Adrenal gland (tissue), 12 donors: Measurements from ENCODE around the gene ANK2. TPM values are rescaled to one million over a fixed set of nuclear protein-coding genes. Genes with fewer than 3 reads are reported as not detected.

Experiments
- DNase-seq, 7 donors: peaks; one replicate each; pipeline ENCODE4 v3.0.0-alpha.2; 2019 to 2020
- H3K27ac ChIP-seq, 5 donors: fragments of 200-600 bp; sonication (generic) in 4 of 5; 1 replicate in 3 of 5; 2 replicates in 2 of 5; pipeline versions ENCODE4 v1.5.1 to v1.8.0; 2016 to 2020; ENCODE audit warnings: mild to moderate bottlenecking in 1 of 5
- H3K27me3 ChIP-seq: fragments of 200-600 bp; 2 replicates; pipeline ENCODE4 v1.8.0; 2021
- H3K36me3 ChIP-seq, 2 donors: fragments of 200-600 bp; replicated peaks in 1 of 2; 1 replicate in 1 of 2; 2 replicates in 1 of 2; pipeline versions ENCODE4 v1.5.1 to v1.8.0; 2018 to 2022
- H3K4me1 ChIP-seq, 2 donors: fragments of 200-600 bp; replicated peaks in 1 of 2; 1 replicate in 1 of 2; 2 replicates in 1 of 2; pipeline versions ENCODE4 v1.5.1 to v1.8.0; 2018 to 2021
- H3K4me3 ChIP-seq, 4 donors: fragments of 200-600 bp; sonication (generic) in 3 of 4; one replicate each; pipeline ENCODE4 v1.5.1; 2016 to 2018
- H3K9me3 ChIP-seq, 3 donors: fragments of 200-600 bp; sonication (generic) in 1 of 3; replicated peaks in 1 of 3; 1 replicate in 2 of 3; 2 replicates in 1 of 3; pipeline versions ENCODE4 v1.5.1 to v1.8.0; 2016 to 2021
- CTCF ChIP-seq, 6 experiments: fragments of 450-650 bp in 4 of 6; fragments of 200-600 bp in 2 of 6; sonication (generic) in 1 of 6; IDR thresholded peaks; 1 replicate in 5 of 6; 2 replicates in 1 of 6; pipeline versions ENCODE4 v1.5.1 to v1.8.0; 2016 to 2021; ENCODE audit warnings: antibody characterized with exemption in 6 of 6, mild to moderate bottlenecking in 2 of 6, moderate library complexity in 1 of 6
- POLR2A ChIP-seq, 2 donors: fragments of 450-650 bp; IDR thresholded peaks; one replicate each; pipeline ENCODE4 v1.6.1; 2017; ENCODE audit warnings: antibody characterized with exemption in 2 of 2, mild to moderate bottlenecking in 2 of 2, moderate library complexity in 1 of 2
- WGBS, 4 donors: extraction: QIAGEN DNeasy Blood & Tissue Kit in 2 of 4; methylation state at CpG; one replicate each; pipeline versions ENCODE4 v1.1.5 to v1.1.7; 2013 to 2017; 5-methylcytosine and 5-hydroxymethylcytosine counted together
- intact Hi-C, 2 donors: fragments of 100-400 bp; cut with DNase I; formaldehyde crosslinking; loops; one replicate each; pipeline versions ENCODE4 v1.14.1 to v1.15.0; 2022 to 2023
- polyA plus RNA-seq, 3 donors: library from polyadenylated mRNA; stranded (reverse); fragments of 200-250 nt in 2 of 3; fragments of 350-450 nt in 1 of 3; fragmentation: Illumina TruSeq in 1 of 3; extraction: RNeasy Lipid Tissue Mini Kit (QIAGEN cat#74804) in 1 of 3; gene quantifications; one replicate each; pipeline ENCODE4 v1.2.3, GENCODE V29; 2013 to 2014
- total RNA-seq, 9 donors: library from RNA; depleted of rRNA in 4 of 9; stranded (reverse); fragments of >200 nt in 4 of 9; fragments of 120-200 nt in 1 of 9; fragmentation: NEBNext Ultra II Directional in 1 of 9; extraction: Animal tissue kit (Norgen Biotek cat#: 25700) in 1 of 9; gene quantifications; one replicate each; pipeline versions ENCODE4 v1.1.0 to v1.2.4, GENCODE V29; 2013 to 2023
- donor health status: healthy with polysubstance abuse.
- donor health status: Bipolar disorder and iron deficiency.
- donor health status: DM: yes; HTN: yes; CAD: no.
- donor health status: DM: no; HTN: no; CAD: no.
- donor health status: DM: no; HTN: no; CAD: no.
- donor health status: DM: yes; HTN: yes; CAD: no.

The ANK2 gene
- total and polyA plus RNA-seq, 12 donors, result 6.5 to 229 (median 56.1) TPM

GRCh38 chr4:113051361-113051760 lies 1.9 kb downstream of the ANK2 start:
- no peaks in the 10 kb centered on the region for H3K9me3 ChIP-seq
- no peak overlapping the region for H3K27ac ChIP-seq
- DNase-seq, result no peak
- H3K36me3 ChIP-seq, result no peaks in the 10 kb centered on the region
- 63 to 92% (median 74%) methylated on average over 2 of the region's 2 CpGs for WGBS, 4 donors
- no peak overlapping the region for H3K4me3 ChIP-seq
- no peaks in the 10 kb centered on the region for H3K27me3 ChIP-seq
- no peak for TF ChIP-seq POLR2A (IDR thresholded peaks at IDR 0.05)
- no peak for TF ChIP-seq CTCF (IDR thresholded peaks at IDR 0.05)
- intact Hi-C loops, result no loop called here
- no peaks in the 10 kb centered on the region for H3K4me1 ChIP-seq

- Histone ChIP-seq H3K27me3 (no peaks in the 10 kb centered on the region), H3K4me3 (no peak overlapping the region), H3K4me1 (no peaks in the 10 kb centered on the region), H3K36me3 (no peaks in the 10 kb centered on the region), H3K27ac (no peak overlapping the region), H3K9me3 (no peaks in the 10 kb centered on the region)
- 81 to 93% (median 87%) methylated on average over 9 of the region's 9 CpGs for WGBS, 4 donors
- TF ChIP-seq CTCF (IDR thresholded peaks at IDR 0.05), result no peak
- no peak for TF ChIP-seq POLR2A (IDR thresholded peaks at IDR 0.05)
- intact Hi-C loops, result no loop called here
- no peak for DNase-seq
These were observed 3.0 kb downstream of the ANK2 start for GRCh38 chr4:113052379-113052951.

- Histone ChIP-seq H3K27me3 (no peaks in the 10 kb centered on the region), H3K4me1 (peaks cover 0 to 5% of the 10 kb centered on the region in 2 donors), H3K9me3 (no peaks in the 10 kb centered on the region), H3K36me3 (no peaks in the 10 kb centered on the region), H3K4me3 (no peak overlapping the region), H3K27ac (no peak overlapping the region)
- DNase-seq, result no peak
- intact Hi-C loops, result no loop called here
- no peak for TF ChIP-seq POLR2A (IDR thresholded peaks at IDR 0.05)
- TF ChIP-seq CTCF (IDR thresholded peaks at IDR 0.05), result no peak
These were observed 4.4 kb downstream of the ANK2 start for GRCh38 chr4:113053883-113054282.

GRCh38 chr4:113056318-113056717 lies 6.9 kb downstream of the ANK2 start:
- no peaks in the 10 kb centered on the region for H3K36me3 ChIP-seq

More at GRCh38 chr4:113056318-113056717, 6.9 kb downstream of the ANK2 start:
- no peak overlapping the region for H3K4me3 ChIP-seq
- intact Hi-C loops, result no loop called here
- H3K27ac ChIP-seq, result no peak overlapping the region
- H3K27me3 ChIP-seq, result no peaks in the 10 kb centered on the region
- H3K9me3 ChIP-seq, result peaks cover 0 to 5% (median 0%) of the 10 kb centered on the region in 3 donors
- peaks cover 5 to 8% of the 10 kb centered on the region in 2 donors for H3K4me1 ChIP-seq
- no peak for DNase-seq
- 76 to 91% (median 83%) methylated on average over 2 of the region's 2 CpGs for WGBS, 4 donors
- TF ChIP-seq CTCF (IDR thresholded peaks at IDR 0.05) (no peak), POLR2A (IDR thresholded peaks at IDR 0.05) (no peak)
